H1 (cell line): ENCODE measurements around the gene NDEL1. TPM values are rescaled to one million over a fixed set of nuclear protein-coding genes. Genes with fewer than 3 reads are reported as not detected.

Experiments used
- CTCF ChIA-PET: fragments of 300-600 bp; sonication (Branson Sonifier 250); formaldehyde crosslinking; loops from one replicate; lab custom pipeline; 2021; ENCODE audit not compliant: partially characterized antibody; lab: Charles Lee
- POLR2A ChIA-PET: fragments of 300-600 bp; sonication (Branson Sonifier 250); formaldehyde crosslinking; loops from one replicate; lab custom pipeline; 2021; ENCODE audit warnings: inconsistent platforms; ENCODE audit not compliant: partially characterized antibody; lab: Charles Lee
- DNase-seq, 2 experiments: peaks; one replicate each; pipeline versions ENCODE4 v3.0.0 to v3.0.0-alpha.2; 2010 to 2022; ENCODE audit warnings: low spot score in 2 of 2, low read depth in 1 of 2, mixed read lengths in 1 of 2
- FAIRE-seq: peaks from 2 replicates; lab custom pipeline; 2011; peaks lifted over from hg19 to GRCh38; lab: Jason Lieb, UNC
- H2AFZ ChIP-seq: 2 replicates; pipeline ENCODE4 v1.8.1; 2012; ENCODE audit warnings: low read length, inconsistent platforms
- H2AK5ac ChIP-seq: 2 replicates; pipeline ENCODE4 v1.6.1; 2013; ENCODE audit warnings: low read depth, low read length
- H2BK120ac ChIP-seq: replicated peaks from 2 replicates; pipeline ENCODE3; 2013; ENCODE audit warnings: low read depth, low read length, inconsistent platforms
- H2BK12ac ChIP-seq: 2 replicates; pipeline ENCODE4 v1.6.1; 2013; ENCODE audit warnings: low read depth, low read length
- H2BK15ac ChIP-seq: 2 replicates; pipeline ENCODE4 v1.6.1; 2013; ENCODE audit warnings: low read length
- H2BK20ac ChIP-seq: 2 replicates; pipeline ENCODE4 v1.6.1; 2013; ENCODE audit warnings: low read length
- H2BK5ac ChIP-seq: 2 replicates; pipeline ENCODE4 v1.6.1; 2013; ENCODE audit warnings: low read depth, low read length
- H3K14ac ChIP-seq: 2 replicates; pipeline ENCODE4 v1.6.1; 2013; ENCODE audit warnings: inconsistent platforms; ENCODE audit not compliant: insufficient read length
- H3K18ac ChIP-seq: 2 replicates; pipeline ENCODE4 v1.6.1; 2013; ENCODE audit warnings: low read length; ENCODE audit errors: extremely low read depth
- H3K23ac ChIP-seq: 2 replicates; pipeline ENCODE4 v1.6.1; 2013; ENCODE audit warnings: inconsistent platforms; ENCODE audit not compliant: insufficient read length
- H3K23me2 ChIP-seq: 2 replicates; pipeline ENCODE4 v1.6.1; 2013; ENCODE audit warnings: low read depth, low read length
- H3K27ac ChIP-seq: 2 replicates; pipeline ENCODE4 v1.6.1; 2011; ENCODE audit warnings: low read depth, low read length, inconsistent platforms
- H3K27me3 ChIP-seq, 4 experiments: replicated peaks in 1 of 4; 1 replicate in 1 of 4; 2 replicates in 3 of 4; pipeline versions ENCODE4 v1.6.1 to v1.8.1; 2011 to 2013; ENCODE audit warnings: low read length in 3 of 4, mild to moderate bottlenecking in 3 of 4, inconsistent platforms in 2 of 4, mixed read lengths in 2 of 4, moderate library complexity in 1 of 4; ENCODE audit not compliant: control insufficient read depth in 3 of 4, insufficient read depth in 3 of 4; ENCODE audit errors: extremely low read depth in 1 of 4
- H3K36me3 ChIP-seq, 4 experiments: 2 replicates each; pipeline versions ENCODE4 v1.6.1 to v1.8.1; 2011 to 2013; ENCODE audit warnings: mild to moderate bottlenecking in 4 of 4, low read length in 3 of 4, moderate library complexity in 2 of 4, control low read depth in 1 of 4, inconsistent platforms in 1 of 4; ENCODE audit not compliant: insufficient read depth in 4 of 4, control insufficient read depth in 2 of 4
- H3K4ac ChIP-seq: replicated peaks from 2 replicates; pipeline ENCODE3; 2013; ENCODE audit warnings: low read length, low read depth, mixed read lengths, inconsistent platforms; ENCODE audit not compliant: insufficient read length
- H3K4me1 ChIP-seq, 4 experiments: replicated peaks in 1 of 4; 1 replicate in 1 of 4; 2 replicates in 3 of 4; pipeline versions ENCODE4 v1.6.1 to v1.8.1; 2011 to 2013; ENCODE audit warnings: low read length in 3 of 4, inconsistent platforms in 2 of 4, mixed read lengths in 1 of 4; ENCODE audit not compliant: insufficient read depth in 4 of 4, control insufficient read depth in 3 of 4
- H3K4me2 ChIP-seq, 2 experiments: 2 replicates each; pipeline versions ENCODE4 v1.6.1 to v1.8.1; 2011 to 2013; ENCODE audit warnings: low read depth in 2 of 2, low read length in 2 of 2, control low read depth in 1 of 2, inconsistent platforms in 1 of 2, mild to moderate bottlenecking in 1 of 2; ENCODE audit not compliant: insufficient read depth in 1 of 2
- H3K4me3 ChIP-seq, 4 experiments: fragments of 200-600, 300-600 bp in 1 of 4; sonication (generic), shearing (Covaris generic), sonication (Bioruptor Twin) in 1 of 4; 2 replicates each; pipeline versions ENCODE4 v1.5.1 to v1.8.1; 2011 to 2016; ENCODE audit warnings: low read length in 4 of 4, low read depth in 3 of 4, control low read depth in 2 of 4, inconsistent platforms in 2 of 4, mild to moderate bottlenecking in 2 of 4, mixed read lengths in 1 of 4, moderate library complexity in 1 of 4; ENCODE audit not compliant: insufficient read depth in 2 of 4; ENCODE audit errors: extremely low read depth in 1 of 4
- H3K56ac ChIP-seq: replicated peaks from 2 replicates; pipeline ENCODE3; 2013; ENCODE audit warnings: low read depth, mild to moderate bottlenecking, mixed read lengths, low read length, inconsistent platforms; ENCODE audit not compliant: insufficient read length
- H3K79me1 ChIP-seq: 2 replicates; pipeline ENCODE4 v1.6.1; 2013; ENCODE audit warnings: low read depth, low read length, control low read depth
- H3K79me2 ChIP-seq, 2 experiments: 2 replicates each; pipeline versions ENCODE4 v1.6.1 to v1.8.1; 2012 to 2013; ENCODE audit warnings: low read length in 2 of 2, mild to moderate bottlenecking in 2 of 2, inconsistent platforms in 1 of 2; ENCODE audit not compliant: insufficient read depth in 2 of 2, control insufficient read depth in 1 of 2
- H3K9ac ChIP-seq, 4 experiments: replicated peaks in 1 of 4; 1 replicate in 1 of 4; 2 replicates in 3 of 4; pipeline versions ENCODE4 v1.6.1 to v1.8.1; 2011 to 2013; ENCODE audit warnings: low read depth in 3 of 4, low read length in 3 of 4, control low read depth in 2 of 4, mild to moderate bottlenecking in 2 of 4, moderate library complexity in 2 of 4, inconsistent platforms in 1 of 4; ENCODE audit errors: extremely low read depth in 1 of 4
- H3K9me3 ChIP-seq, 2 experiments: 2 replicates each; pipeline versions ENCODE4 v1.6.1 to v1.8.1; 2012 to 2013; ENCODE audit warnings: mild to moderate bottlenecking in 2 of 2, moderate library complexity in 2 of 2, control low read depth in 1 of 2, inconsistent platforms in 1 of 2, low read depth in 1 of 2, low read length in 1 of 2, mixed read lengths in 1 of 2; ENCODE audit not compliant: insufficient read depth in 2 of 2
- H4K20me1 ChIP-seq, 2 experiments: replicated peaks in 1 of 2; 2 replicates each; pipeline versions ENCODE3 to v1.8.1; 2011 to 2013; ENCODE audit warnings: inconsistent platforms in 2 of 2, low read length in 2 of 2, mild to moderate bottlenecking in 1 of 2; ENCODE audit not compliant: insufficient read depth in 2 of 2, control insufficient read depth in 1 of 2
- H4K5ac ChIP-seq: 2 replicates; pipeline ENCODE4 v1.6.1; 2013; ENCODE audit warnings: low read length, low read depth, mixed read lengths, inconsistent platforms; ENCODE audit not compliant: insufficient read length
- H4K8ac ChIP-seq: 2 replicates; pipeline ENCODE4 v1.8.0; 2013; ENCODE audit warnings: mild to moderate bottlenecking, moderate library complexity, low read length, inconsistent platforms; ENCODE audit not compliant: insufficient read depth; ENCODE audit errors: extremely low read depth
- H4K91ac ChIP-seq: replicated peaks from 2 replicates; pipeline ENCODE3; 2013; ENCODE audit warnings: low read length, mixed read lengths, inconsistent platforms; ENCODE audit not compliant: insufficient read length
- ASH2L ChIP-seq: fragments of 200-600, 300-600 bp; sonication (generic); IDR thresholded peaks from one replicate; pipeline ENCODE4 v1.7.1; 2017; ENCODE audit warnings: low read length
- CBX8 ChIP-seq: fragments of 300-800, 300-1000 bp; sonication (generic); IDR thresholded peaks from 2 replicates; pipeline ENCODE4 v1.7.1; 2016; ENCODE audit warnings: low read depth, low read length, borderline replicate concordance
- CTBP2 ChIP-seq: IDR thresholded peaks from 2 replicates; pipeline ENCODE4 v1.7.0; 2011; ENCODE audit warnings: borderline replicate concordance, mild to moderate bottlenecking, moderate library complexity, mixed read lengths, low read length; ENCODE audit not compliant: insufficient read depth, insufficient read length
- HDAC2 ChIP-seq, 2 experiments: fragments of 300-600 bp in 1 of 2; sonication (generic) in 1 of 2; IDR thresholded peaks; 2 replicates each; pipeline ENCODE4 v1.6.1; 2011 to 2012; ENCODE audit warnings: low read depth in 2 of 2, low read length in 2 of 2, mild to moderate bottlenecking in 2 of 2, moderate library complexity in 2 of 2, borderline replicate concordance in 1 of 2, inconsistent platforms in 1 of 2
- PHF8 ChIP-seq: fragments of 200-600 bp; sonication (generic); conservative IDR thresholded peaks from 2 replicates; pipeline ENCODE4 v1.7.1; 2012; ENCODE audit warnings: low read depth, mild to moderate bottlenecking, inconsistent platforms, low read length, moderate library complexity
- POU5F1 ChIP-seq: IDR thresholded peaks from 2 replicates; pipeline ENCODE4 v1.6.1; 2011; ENCODE audit warnings: low read depth, mild to moderate bottlenecking, low read length, moderate library complexity
- SIN3A ChIP-seq, 2 experiments: IDR thresholded peaks in 1 of 2; conservative IDR thresholded peaks in 1 of 2; 2 replicates each; pipeline ENCODE4 v1.6.1; 2011 to 2012; ENCODE audit warnings: low read length in 2 of 2, improper control_type of control experiment in 1 of 2, low read depth in 1 of 2, mild to moderate bottlenecking in 1 of 2
- SP1 ChIP-seq: IDR thresholded peaks from 2 replicates; pipeline ENCODE4 v1.6.1; 2011; ENCODE audit warnings: low read depth, low read length
- TCF12 ChIP-seq: IDR thresholded peaks from 2 replicates; pipeline ENCODE4 v1.6.1; 2011; ENCODE audit warnings: low read depth, mild to moderate bottlenecking, low read length
- TEAD4 ChIP-seq: IDR thresholded peaks from 2 replicates; pipeline ENCODE4 v1.6.1; 2012; ENCODE audit warnings: low read depth, low read length, inconsistent platforms, mixed read lengths
- WGBS, 2 experiments: shearing (Covaris generic) in 1 of 2; methylation state at CpG; one replicate each; pipeline versions ENCODE4 v1.1.6 to v1.1.7; 2013 to 2015; ENCODE audit warnings: low lambda C conversion rate in 2 of 2, mixed read lengths in 2 of 2, inconsistent platforms in 1 of 2, low coverage in 1 of 2, missing lambda C conversion rate in 1 of 2; ENCODE audit not compliant: insufficient replicate concordance in 2 of 2, insufficient coverage in 1 of 2, insufficient read length in 1 of 2; ENCODE audit errors: extremely low coverage in 1 of 2, missing lambda C conversion rate in 1 of 2; 5-methylcytosine and 5-hydroxymethylcytosine counted together
- polyA plus RNA-seq, 7 experiments: library from polyadenylated mRNA; depleted of rRNA in 3 of 7; stranded (reverse) in 5 of 7; unstranded in 2 of 7; fragments of >200 nt in 5 of 7; fragments of 200-250 nt in 2 of 7; gene quantifications; 1 replicate in 5 of 7; 2 replicates in 1 of 7; 4 replicates in 1 of 7; pipeline versions ENCODE4 v1.2.1 to v1.2.3, GENCODE V29; 2011 to 2013; ENCODE audit warnings: missing spikeins in 2 of 7, mixed read lengths in 2 of 7
- total RNA-seq: library from RNA; stranded (reverse); fragmentation: NEBNext Ultra II Directional; extraction: Animal tissue kit (Norgen Biotek cat#: 25700); gene quantifications from 2 replicates; pipeline ENCODE4 v1.2.1, GENCODE V29; 2021
- TF ChIP-seq, protein P1 (sequence below): IDR thresholded peaks from 2 replicates; pipeline ENCODE4 v1.6.1; 2012; ENCODE audit warnings: inconsistent platforms
- TF ChIP-seq, protein P2 (sequence below): IDR thresholded peaks from 2 replicates; pipeline ENCODE4 v1.6.1; 2012; ENCODE audit warnings: low read length, inconsistent platforms

NDEL1 gene
- total and polyA plus RNA-seq, 2 of the 8 experiments (the other 6 are each of a cell fraction or from before 2014, with no cell fraction given), result 31.1 to 32.9 TPM

DNA sequence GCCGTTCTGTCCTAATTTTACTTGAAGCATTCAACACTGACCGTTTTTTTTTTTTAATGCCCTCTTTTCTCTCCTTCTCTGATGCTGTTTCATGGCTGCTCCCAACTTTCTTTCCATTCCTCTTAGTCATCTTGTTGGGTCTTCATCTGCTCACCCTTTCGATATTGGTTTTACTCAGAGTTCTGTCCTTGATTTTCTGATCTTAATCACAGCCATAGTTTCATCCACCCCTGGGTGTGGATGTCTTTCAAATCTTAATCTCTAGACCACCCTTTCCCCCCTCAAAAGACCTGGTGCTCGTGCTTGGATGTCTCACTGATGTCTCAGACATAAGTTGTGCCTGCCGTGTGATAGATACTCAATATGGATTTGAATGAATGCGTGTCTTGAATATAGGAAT is 22.4 kb downstream of the NDEL1 start:
- Histone ChIP-seq H3K56ac (no peak overlapping the region), H3K9me3 (no peaks in the 10 kb centered on the region), H3K4ac (no peak overlapping the region), H4K91ac (no peak overlapping the region), H4K20me1 (peaks cover 0 to 2% of the 10 kb centered on the region in 2 experiments), H4K8ac (no peak overlapping the region), H2BK15ac (no peak overlapping the region), H3K4me2 (no peak overlapping the region), H2AK5ac (no peak overlapping the region), H3K14ac (no peak overlapping the region), H2BK5ac (no peak overlapping the region), H3K27me3 (no peaks in the 10 kb centered on the region), H4K5ac (no peak overlapping the region), H2AFZ (no peak overlapping the region), H3K23me2 (no peaks in the 10 kb centered on the region), H2BK120ac (no peak overlapping the region), H3K4me1 (no peaks in the 10 kb centered on the region), H3K18ac (no peak overlapping the region), H3K79me1 (no peaks in the 10 kb centered on the region), H3K9ac (no peak overlapping the region), H3K23ac (no peak overlapping the region), H3K79me2 (no peaks in the 10 kb centered on the region), H2BK12ac (no peak overlapping the region), H3K4me3 (no peak overlapping the region), H2BK20ac (no peak overlapping the region), H3K27ac (no peak overlapping the region), H3K36me3 (peaks cover 5 to 36% (median 7%) of the 10 kb centered on the region in 4 experiments)
- FAIRE-seq, result no peak
- 79% methylated on average over 6 of the region's 6 CpGs; no CpG with 5 or more reads in 1 of the 2 experiments for WGBS, 2 experiments
- ChIA-PET POLR2A (interaction anchor here (1.4 kb wide), 1 partner anchor 23 kb away, joined by 4 read pairs; no protein-coding TSS in a partner anchor), CTCF (interaction anchor here (0.9 to 1.9 kb wide), 2 partner anchors 20 to 48 kb away, joined by 3 to 5 read pairs; no protein-coding TSS in a partner anchor)
- DNase-seq, result no peak
- TF ChIP-seq TEAD4 (no peak), TCF12 (no peak), HDAC2 (IDR thresholded peaks at IDR 0.05; ENCODE audit: borderline replicate concordance in 1 of 2, low read depth in 2 of 2, low read length in 2 of 2) (no peak), CBX8 (no peak), SIN3A (conservative IDR thresholded peaks at IDR 0.05 in 1 of 2, IDR thresholded peaks at IDR 0.05 in 1 of 2; ENCODE audit: low read depth in 1 of 2, low read length in 2 of 2) (no peak), PHF8 (no peak), SP1 (no peak), ASH2L (no peak), CTBP2 (no peak), POU5F1 (no peak)
- TF ChIP-seq, protein P1, sequence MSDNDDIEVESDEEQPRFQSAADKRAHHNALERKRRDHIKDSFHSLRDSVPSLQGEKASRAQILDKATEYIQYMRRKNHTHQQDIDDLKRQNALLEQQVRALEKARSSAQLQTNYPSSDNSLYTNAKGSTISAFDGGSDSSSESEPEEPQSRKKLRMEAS, result no peak
- TF ChIP-seq, protein P2, sequence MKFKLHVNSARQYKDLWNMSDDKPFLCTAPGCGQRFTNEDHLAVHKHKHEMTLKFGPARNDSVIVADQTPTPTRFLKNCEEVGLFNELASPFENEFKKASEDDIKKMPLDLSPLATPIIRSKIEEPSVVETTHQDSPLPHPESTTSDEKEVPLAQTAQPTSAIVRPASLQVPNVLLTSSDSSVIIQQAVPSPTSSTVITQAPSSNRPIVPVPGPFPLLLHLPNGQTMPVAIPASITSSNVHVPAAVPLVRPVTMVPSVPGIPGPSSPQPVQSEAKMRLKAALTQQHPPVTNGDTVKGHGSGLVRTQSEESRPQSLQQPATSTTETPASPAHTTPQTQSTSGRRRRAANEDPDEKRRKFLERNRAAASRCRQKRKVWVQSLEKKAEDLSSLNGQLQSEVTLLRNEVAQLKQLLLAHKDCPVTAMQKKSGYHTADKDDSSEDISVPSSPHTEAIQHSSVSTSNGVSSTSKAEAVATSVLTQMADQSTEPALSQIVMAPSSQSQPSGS, result no peak
